GM12865 (cell line): Measurements from ENCODE around the gene SANBR.

Experiments
- DNase-seq: peaks from one replicate; pipeline ENCODE4 v3.0.0; 2010; ENCODE audit warnings: low read depth
- H3K4me3 ChIP-seq: 2 replicates; pipeline ENCODE4 v1.5.1; 2011; ENCODE audit warnings: mild to moderate bottlenecking, low read depth, low read length, control low read depth
- TF ChIP-seq, protein P1 (sequence below): IDR thresholded peaks from 2 replicates; pipeline ENCODE4 v1.5.1; 2011; ENCODE audit warnings: low read length, control low read depth, low read depth, inconsistent platforms; ENCODE audit not compliant: insufficient read depth; ENCODE audit errors: missing control alignments

Gene SANBR

DNA sequence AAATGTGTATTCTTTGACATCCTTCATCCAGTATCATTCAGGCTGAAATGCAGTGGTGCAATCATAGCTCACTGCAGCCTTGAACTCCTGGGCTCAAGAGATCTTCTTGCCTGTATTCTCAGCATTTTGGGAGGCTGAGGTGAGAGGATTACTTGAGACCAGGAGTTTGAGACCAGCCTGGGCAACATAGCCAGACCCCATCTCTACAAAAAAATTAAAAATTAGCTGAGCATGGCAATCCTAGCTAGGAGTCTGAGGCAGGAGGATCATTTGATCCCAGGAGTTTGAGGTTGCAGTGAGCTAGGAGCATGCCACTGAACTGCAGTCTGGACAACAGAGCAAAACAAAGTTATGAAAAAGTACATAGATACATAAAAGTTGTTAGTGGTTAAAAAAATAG lies 24.1 kb downstream of the SANBR start:
- DNase-seq: no peak
- H3K4me3 ChIP-seq: no peak overlapping the region
- TF ChIP-seq, protein P1, sequence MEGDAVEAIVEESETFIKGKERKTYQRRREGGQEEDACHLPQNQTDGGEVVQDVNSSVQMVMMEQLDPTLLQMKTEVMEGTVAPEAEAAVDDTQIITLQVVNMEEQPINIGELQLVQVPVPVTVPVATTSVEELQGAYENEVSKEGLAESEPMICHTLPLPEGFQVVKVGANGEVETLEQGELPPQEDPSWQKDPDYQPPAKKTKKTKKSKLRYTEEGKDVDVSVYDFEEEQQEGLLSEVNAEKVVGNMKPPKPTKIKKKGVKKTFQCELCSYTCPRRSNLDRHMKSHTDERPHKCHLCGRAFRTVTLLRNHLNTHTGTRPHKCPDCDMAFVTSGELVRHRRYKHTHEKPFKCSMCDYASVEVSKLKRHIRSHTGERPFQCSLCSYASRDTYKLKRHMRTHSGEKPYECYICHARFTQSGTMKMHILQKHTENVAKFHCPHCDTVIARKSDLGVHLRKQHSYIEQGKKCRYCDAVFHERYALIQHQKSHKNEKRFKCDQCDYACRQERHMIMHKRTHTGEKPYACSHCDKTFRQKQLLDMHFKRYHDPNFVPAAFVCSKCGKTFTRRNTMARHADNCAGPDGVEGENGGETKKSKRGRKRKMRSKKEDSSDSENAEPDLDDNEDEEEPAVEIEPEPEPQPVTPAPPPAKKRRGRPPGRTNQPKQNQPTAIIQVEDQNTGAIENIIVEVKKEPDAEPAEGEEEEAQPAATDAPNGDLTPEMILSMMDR: no peak

DNA sequence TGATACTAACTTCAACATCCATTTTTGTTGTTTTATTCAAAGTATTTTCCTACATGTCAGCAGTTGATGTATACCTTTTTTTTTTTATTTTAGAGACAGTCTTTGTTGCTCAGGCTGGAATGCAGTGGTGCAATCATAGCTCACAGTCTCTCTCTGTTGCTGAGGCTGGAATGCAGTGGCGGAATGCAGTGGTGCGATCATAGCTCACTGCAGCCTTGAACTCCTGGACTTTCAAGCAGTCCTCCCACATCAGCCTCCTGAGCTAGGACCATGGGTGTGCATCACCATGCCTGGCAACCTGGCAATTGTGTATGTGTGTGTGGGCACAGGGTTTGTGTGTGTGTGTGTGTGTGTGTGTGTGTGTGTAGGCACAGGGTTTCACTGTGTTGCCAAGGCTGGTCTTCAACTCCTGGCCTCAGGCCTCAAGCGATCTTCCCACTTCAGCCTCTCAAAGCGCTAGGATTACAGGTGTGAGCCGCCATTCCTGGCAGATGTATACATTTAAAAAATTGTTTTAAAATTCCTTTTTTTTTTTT lies 24.8 kb downstream of the SANBR start:
- no peak for DNase-seq
- TF ChIP-seq, protein P1: no peak
- H3K4me3 ChIP-seq: no peak overlapping the region

DNA sequence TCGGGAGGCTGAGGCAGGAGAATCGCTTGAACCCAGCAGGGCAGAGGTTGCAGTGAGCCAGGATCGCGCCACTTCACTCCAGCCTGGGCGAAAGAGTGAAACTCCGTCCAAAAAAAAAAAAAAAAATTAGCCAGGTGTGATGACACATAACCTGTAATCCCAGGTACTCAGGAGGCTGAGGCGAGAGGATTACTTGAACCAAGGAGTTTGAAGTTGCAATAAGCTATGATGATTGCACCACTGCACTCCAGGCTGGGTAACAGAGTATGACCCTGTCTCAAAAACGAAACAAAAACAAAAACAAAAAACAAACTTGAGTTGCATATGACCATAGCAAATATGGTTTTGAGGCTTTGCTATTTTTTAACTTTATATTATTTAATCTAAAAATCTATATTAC lies 25.8 kb downstream of the SANBR start:
- TF ChIP-seq, protein P1: no peak
- DNase-seq: no peak
- H3K4me3 ChIP-seq: no peak overlapping the region

DNA sequence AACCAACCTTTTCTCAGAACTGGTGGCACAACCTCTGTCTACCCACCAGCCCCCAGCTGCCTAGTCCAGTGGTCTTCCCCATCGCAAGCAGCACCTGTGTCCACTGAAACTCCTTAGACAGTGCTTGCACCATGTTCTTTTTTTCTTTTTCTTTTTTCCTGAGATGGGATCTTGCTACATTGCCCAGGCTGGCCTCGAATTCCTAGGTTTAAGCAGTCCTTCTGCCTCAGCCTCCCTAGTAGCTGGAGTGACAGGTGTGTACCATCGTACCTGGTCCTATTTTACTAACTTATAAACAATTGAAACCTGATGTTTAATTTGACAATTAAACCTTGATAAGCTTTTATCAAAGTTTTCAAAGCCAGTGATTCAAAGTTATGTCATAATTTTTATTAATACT lies 30.8 kb downstream of the SANBR start:
- DNase-seq: no peak
- TF ChIP-seq, protein P1: no peak
- no peak overlapping the region for H3K4me3 ChIP-seq

DNA sequence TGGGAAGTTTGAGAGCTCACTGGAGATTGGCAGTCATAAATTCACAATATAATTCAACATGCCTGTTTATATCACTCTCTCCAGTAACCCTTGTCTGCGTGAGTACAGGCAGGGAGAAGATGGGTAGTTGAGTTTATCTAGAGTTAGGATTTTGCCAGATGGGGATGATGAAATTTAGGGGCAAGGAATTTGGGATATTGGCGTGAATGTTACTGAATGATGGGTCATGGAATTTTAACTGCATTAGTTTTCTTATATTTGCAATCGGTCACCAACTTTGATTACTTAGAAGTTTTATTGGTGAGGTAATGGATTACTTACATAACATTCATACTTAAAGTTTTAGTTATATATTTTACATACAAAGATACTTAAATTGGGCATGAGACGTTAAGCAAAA lies 35.1 kb downstream of the SANBR start:
- no peak overlapping the region for H3K4me3 ChIP-seq
- TF ChIP-seq, protein P1: no peak
- DNase-seq: no peak

DNA sequence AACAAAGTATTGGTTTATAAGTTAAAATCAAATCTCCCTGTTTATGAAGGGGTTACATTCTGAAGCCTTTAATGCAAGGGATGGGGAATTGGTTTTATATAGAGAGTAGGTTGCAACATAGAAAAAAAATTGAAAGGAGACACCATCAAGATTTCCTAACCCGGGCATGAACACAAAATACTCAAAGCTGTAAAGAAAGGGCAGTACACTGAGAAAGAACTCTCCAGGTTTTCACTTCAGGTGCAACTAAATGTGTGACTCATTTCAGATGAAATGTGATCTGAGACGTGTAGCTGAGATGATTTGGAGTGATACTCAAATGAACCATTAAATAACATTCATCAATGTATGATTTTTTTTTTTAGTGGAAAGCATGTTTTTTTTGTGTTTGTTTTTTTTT lies 43.6 kb downstream of the SANBR start:
- no peak overlapping the region for H3K4me3 ChIP-seq
- no peak for DNase-seq
- TF ChIP-seq, protein P1: no peak

DNA sequence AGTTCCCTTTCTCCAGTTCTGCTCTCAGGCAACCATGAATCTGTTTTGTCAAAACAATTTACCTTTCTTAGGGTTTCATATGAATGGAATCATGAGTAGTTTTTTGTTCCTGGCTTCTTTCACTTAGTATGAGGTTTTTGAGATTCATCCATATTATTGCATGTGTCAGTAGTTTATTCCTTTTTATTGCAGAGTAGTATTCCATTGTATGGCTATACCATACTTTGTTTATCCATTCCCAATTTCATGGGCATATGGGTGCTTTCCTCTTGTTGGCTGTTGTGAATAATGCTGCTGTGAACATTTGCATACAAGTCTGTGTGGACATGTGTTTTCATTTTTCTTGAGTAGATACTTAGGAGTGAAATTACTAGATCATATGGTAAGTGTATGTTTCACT lies 46.0 kb downstream of the SANBR start:
- H3K4me3 ChIP-seq: no peak overlapping the region

More for the DNA sequence above, 46.0 kb downstream of the SANBR start:
- no peak for DNase-seq
- TF ChIP-seq, protein P1: no peak
